GM23248 (cell line): ENCODE measurements around the gene FGGY.

ENCODE experiments used
- EZH2 ChIP-seq: fragments of 200-600 bp; sonication (generic); IDR thresholded peaks from 2 replicates; pipeline ENCODE4 v1.6.1; 2018; ENCODE audit warnings: antibody characterized with exemption, mild to moderate bottlenecking; ENCODE audit not compliant: insufficient read depth, poor library complexity, severe bottlenecking
- EZH2phosphoT487 ChIP-seq: fragments of 200-600 bp; sonication (generic); IDR thresholded peaks from 2 replicates; pipeline ENCODE4 v1.6.1; 2018; ENCODE audit warnings: antibody characterized with exemption, moderate library complexity, mild to moderate bottlenecking, low read depth; ENCODE audit not compliant: insufficient read depth

GRCh38 chr1:59678493-59679228 lies 381.8 kb downstream of the FGGY start:
- TF ChIP-seq EZH2, result no peak
- peak; percentile 80; the same call in 1 of the 2 replicates for TF ChIP-seq EZH2phosphoT487
